CD8-positive, alpha-beta memory T cell (primary cell): ENCODE data around the gene NAALADL2. TPM values are rescaled to one million over a fixed set of nuclear protein-coding genes. Genes with fewer than 3 reads are reported as not detected.

ENCODE experiments used
- CTCF ChIA-PET: fragments of 350-600 bp; sonication (Branson Sonifier 250); formaldehyde crosslinking; loops from one replicate; lab custom pipeline; 2021; ENCODE audit warnings: antibody characterized with exemption; lab: Charles Lee
- POLR2A ChIA-PET: fragments of 350-600 bp; sonication (Branson Sonifier 250); formaldehyde crosslinking; loops from one replicate; lab custom pipeline; 2021; ENCODE audit warnings: antibody characterized with exemption; lab: Charles Lee
- DNase-seq, 5 donors: peaks; one replicate each; pipeline versions ENCODE4 v3.0.0 to v3.0.0-alpha.2; 2020 to 2022; ENCODE audit warnings: mixed read lengths in 1 of 5
- H3K27ac ChIP-seq: one replicate; pipeline ENCODE4 v1.7.0; 2013; ENCODE audit warnings: low read depth, mild to moderate bottlenecking, low read length, moderate library complexity
- H3K27me3 ChIP-seq: 2 replicates; pipeline ENCODE4 v1.7.0; 2013; ENCODE audit warnings: low read length, mild to moderate bottlenecking; ENCODE audit not compliant: insufficient read depth, poor library complexity, severe bottlenecking
- H3K36me3 ChIP-seq: 2 replicates; pipeline ENCODE4 v1.7.0; 2013; ENCODE audit warnings: mild to moderate bottlenecking, low read length, moderate library complexity; ENCODE audit not compliant: insufficient read depth
- H3K4me1 ChIP-seq: 2 replicates; pipeline ENCODE4 v1.7.0; 2013; ENCODE audit warnings: mild to moderate bottlenecking, low read length, moderate library complexity; ENCODE audit not compliant: insufficient read depth
- H3K4me3 ChIP-seq: 2 replicates; pipeline ENCODE4 v1.7.0; 2013; ENCODE audit warnings: mild to moderate bottlenecking, low read length
- H3K9me3 ChIP-seq: 2 replicates; pipeline ENCODE4 v1.7.0; 2013; ENCODE audit warnings: mild to moderate bottlenecking, low read length
- H3K27ac Mint-ChIP-seq, 8 donors: one replicate each; pipeline ENCODE4 v1.8.0; 2020 to 2021; ENCODE audit warnings: mixed read lengths in 8 of 8, mild to moderate bottlenecking in 6 of 8, inconsistent platforms in 3 of 8, moderate library complexity in 3 of 8
- H3K27me3 Mint-ChIP-seq, 2 donors: one replicate each; pipeline ENCODE4 v1.8.0; 2020 to 2021; ENCODE audit warnings: mixed read lengths in 2 of 2, mild to moderate bottlenecking in 1 of 2, moderate library complexity in 1 of 2
- H3K36me3 Mint-ChIP-seq, 3 donors: one replicate each; pipeline ENCODE4 v1.8.0; 2020 to 2021; ENCODE audit warnings: mixed read lengths in 3 of 3, inconsistent platforms in 1 of 3, mild to moderate bottlenecking in 1 of 3
- H3K4me1 Mint-ChIP-seq, 3 donors: one replicate each; pipeline ENCODE4 v1.8.0; 2020 to 2021; ENCODE audit warnings: mixed read lengths in 3 of 3, inconsistent platforms in 1 of 3, mild to moderate bottlenecking in 1 of 3
- H3K4me3 Mint-ChIP-seq, 7 donors: one replicate each; pipeline ENCODE4 v1.8.0; 2020 to 2021; ENCODE audit warnings: mixed read lengths in 7 of 7, mild to moderate bottlenecking in 6 of 7, moderate library complexity in 4 of 7, inconsistent platforms in 2 of 7
- H3K9me3 Mint-ChIP-seq, 5 donors: one replicate each; pipeline ENCODE4 v1.8.0; 2020 to 2022; ENCODE audit warnings: mixed read lengths in 5 of 5, mild to moderate bottlenecking in 3 of 5, moderate library complexity in 2 of 5, inconsistent platforms in 1 of 5
- polyA plus RNA-seq: library from polyadenylated mRNA; unstranded; fragments of 300-500 nt; fragmentation: Illumina TruSeq; gene quantifications from one replicate; pipeline ENCODE4 v1.2.3, GENCODE V29; 2021
- total RNA-seq, 2 experiments: library from RNA; stranded (reverse); gene quantifications; one replicate each; pipeline ENCODE4 v1.2.3, GENCODE V29; 2021

Gene NAALADL2
- total and polyA plus RNA-seq, 3 experiments from 2014 or later = not detected

DNA sequence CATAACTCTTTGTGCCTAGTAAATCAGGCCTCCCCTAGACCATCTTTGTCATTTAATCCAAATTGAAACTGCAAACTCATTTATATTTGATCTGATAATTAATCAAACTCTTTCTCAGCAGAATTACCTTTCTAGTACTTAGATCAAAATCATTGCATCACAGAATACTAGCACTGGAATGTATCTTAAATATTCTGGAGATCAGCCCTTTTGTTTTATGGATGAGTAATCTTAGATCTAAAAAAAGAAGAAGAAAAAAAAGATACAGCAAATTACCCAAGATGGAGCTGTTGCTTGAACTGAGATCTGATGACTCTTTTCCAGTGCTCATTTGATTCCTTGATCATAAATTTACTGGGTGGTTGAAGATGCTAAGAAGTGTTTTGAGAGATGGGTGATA, 47.9 kb downstream of the NAALADL2 start:
- no peak overlapping the region for H3K4me3 ChIP-seq
- no peak overlapping the region for H3K27ac ChIP-seq
- ChIA-PET CTCF (no interaction called here), POLR2A (no interaction called here)
- no peaks in the 10 kb centered on the region for H3K9me3 ChIP-seq
- Mint-ChIP-seq H3K36me3 (no peaks in the 10 kb centered on the region), H3K27ac (no peak overlapping the region), H3K4me3 (no peak overlapping the region), H3K4me1 (no peaks in the 10 kb centered on the region), H3K9me3 (peaks cover 0 to 25% (median 8%) of the 10 kb centered on the region in 5 donors), H3K27me3 (no peaks in the 10 kb centered on the region)
- H3K4me1 ChIP-seq = no peaks in the 10 kb centered on the region
- no peaks in the 10 kb centered on the region for H3K36me3 ChIP-seq
- DNase-seq = no peak
- no peaks in the 10 kb centered on the region for H3K27me3 ChIP-seq

DNA sequence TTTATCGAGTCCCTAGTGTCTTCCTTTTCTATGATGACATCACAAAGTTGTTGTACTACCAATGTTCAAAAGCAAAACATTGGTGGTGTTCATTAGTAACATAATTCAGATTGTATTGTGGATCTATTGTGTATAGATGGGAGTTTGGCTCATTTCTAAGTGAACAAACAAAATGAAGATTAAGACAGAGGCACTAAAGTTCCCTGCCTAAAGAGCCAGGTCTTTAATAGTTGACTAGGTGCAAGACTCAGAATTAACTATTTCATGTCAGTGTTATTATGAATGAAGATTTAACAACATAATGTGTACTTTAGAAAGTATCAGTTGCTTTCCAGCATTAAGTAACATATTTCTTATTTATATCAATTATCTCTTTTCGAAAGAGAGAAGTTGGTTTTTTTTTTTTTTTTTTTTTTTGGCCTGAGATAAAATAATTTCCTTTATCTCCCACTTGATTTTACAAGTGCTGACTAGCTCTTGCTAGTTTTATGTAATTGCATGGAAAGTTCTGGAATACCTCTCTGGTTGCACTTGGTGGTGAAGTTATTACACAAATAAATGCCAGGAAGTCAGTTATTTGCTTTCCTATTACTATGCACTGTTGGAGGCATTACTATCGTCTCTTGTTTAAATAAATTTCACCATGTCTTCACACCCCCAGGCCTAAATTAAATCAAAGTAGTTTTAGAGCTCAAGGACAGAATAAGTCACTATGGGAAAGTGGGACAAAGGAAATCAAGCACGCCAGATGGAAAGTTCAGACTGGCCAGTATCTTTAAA, 48.7 kb downstream of the NAALADL2 start:
- no peaks in the 10 kb centered on the region for H3K4me1 ChIP-seq
- no peaks in the 10 kb centered on the region for H3K9me3 ChIP-seq
- no peaks in the 10 kb centered on the region for H3K36me3 Mint-ChIP-seq
- H3K4me3 ChIP-seq = no peak overlapping the region
- H3K36me3 ChIP-seq = no peaks in the 10 kb centered on the region
- CTCF ChIA-PET = no interaction called here
- H3K27me3 Mint-ChIP-seq = no peaks in the 10 kb centered on the region
- DNase-seq = no peak
- H3K4me1 Mint-ChIP-seq = no peaks in the 10 kb centered on the region
- no peak overlapping the region for H3K4me3 Mint-ChIP-seq
- H3K27ac ChIP-seq = no peak overlapping the region
- H3K27me3 ChIP-seq = no peaks in the 10 kb centered on the region
- POLR2A ChIA-PET = no interaction called here
- H3K27ac Mint-ChIP-seq = no peak overlapping the region
- H3K9me3 Mint-ChIP-seq = peaks cover 0 to 20% (median 8%) of the 10 kb centered on the region in 5 donors

DNA sequence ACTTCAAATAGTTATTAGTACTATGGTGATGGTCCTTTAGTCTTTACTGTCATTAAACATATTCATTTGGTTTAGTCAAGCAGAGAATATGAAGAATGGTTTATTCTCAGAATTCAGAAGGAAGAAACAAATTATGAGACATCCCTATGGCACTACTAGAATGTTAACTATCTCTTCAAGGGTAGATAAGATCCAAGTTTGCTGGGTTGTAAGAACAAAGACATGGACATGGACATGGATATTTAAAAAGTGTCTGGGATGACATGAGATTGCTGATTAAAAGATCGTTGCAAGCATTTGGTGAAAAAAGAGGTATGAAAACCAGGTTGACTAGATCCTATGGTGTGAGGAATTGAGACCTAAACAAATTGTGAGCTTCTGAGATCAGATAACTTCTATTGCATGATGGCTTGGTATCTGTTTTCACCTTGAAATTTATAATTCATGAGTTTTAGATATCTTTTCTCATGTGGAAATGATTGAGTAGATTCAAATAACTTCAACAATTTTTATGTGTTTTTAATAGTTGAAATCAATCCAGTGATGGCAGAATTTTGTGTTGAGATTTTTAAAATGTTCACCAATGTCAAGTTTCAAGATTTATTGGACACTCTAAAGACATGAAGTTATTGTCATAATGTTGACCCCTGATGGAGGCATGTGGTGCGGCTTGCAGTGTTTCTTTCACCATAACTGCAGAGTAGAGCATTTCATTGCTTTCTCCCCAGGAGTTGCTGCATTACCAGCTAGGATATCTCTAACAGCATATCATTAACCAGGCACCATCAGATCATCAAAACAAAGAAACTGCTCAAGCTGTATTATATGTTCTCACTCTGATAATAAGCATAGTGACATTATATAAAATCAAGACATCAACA, 72.6 kb downstream of the NAALADL2 start:
- no peaks in the 10 kb centered on the region for H3K27me3 Mint-ChIP-seq
- H3K36me3 Mint-ChIP-seq = no peaks in the 10 kb centered on the region
- peaks cover 0 to 25% (median 3%) of the 10 kb centered on the region in 5 donors for H3K9me3 Mint-ChIP-seq
- Histone ChIP-seq H3K27ac (no peak overlapping the region), H3K4me3 (no peak overlapping the region), H3K4me1 (no peaks in the 10 kb centered on the region), H3K27me3 (no peaks in the 10 kb centered on the region), H3K36me3 (no peaks in the 10 kb centered on the region), H3K9me3 (no peaks in the 10 kb centered on the region)
- no peak for DNase-seq
- H3K4me3 Mint-ChIP-seq = no peak overlapping the region
- no peak overlapping the region for H3K27ac Mint-ChIP-seq
- no peaks in the 10 kb centered on the region for H3K4me1 Mint-ChIP-seq
- POLR2A ChIA-PET = no interaction called here
- CTCF ChIA-PET = no interaction called here

DNA sequence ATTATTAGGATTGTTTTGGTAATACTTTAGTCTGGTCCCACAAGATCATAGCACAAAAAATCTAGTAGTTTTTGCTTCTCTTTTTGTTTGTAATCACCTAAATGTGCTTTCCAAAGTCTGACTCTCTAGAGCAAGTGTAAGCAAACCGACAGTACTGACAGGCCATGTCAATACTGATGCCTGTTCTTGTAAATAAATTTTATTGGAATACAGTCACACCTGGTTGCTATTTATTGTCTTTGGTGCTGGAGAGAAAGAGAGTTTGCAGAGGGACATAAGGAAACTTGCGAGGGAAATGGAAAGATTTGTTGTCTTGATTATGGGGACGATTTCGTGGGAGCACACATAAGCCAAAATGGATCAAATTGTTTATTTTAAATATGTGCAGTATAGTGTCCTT, 77.5 kb downstream of the NAALADL2 start:
- H3K4me3 Mint-ChIP-seq = no peak overlapping the region
- no peaks in the 10 kb centered on the region for H3K36me3 Mint-ChIP-seq
- no peak for DNase-seq
- H3K4me1 Mint-ChIP-seq = no peaks in the 10 kb centered on the region
- Histone ChIP-seq H3K4me1 (no peaks in the 10 kb centered on the region), H3K4me3 (no peak overlapping the region), H3K27ac (no peak overlapping the region), H3K9me3 (no peaks in the 10 kb centered on the region), H3K27me3 (no peaks in the 10 kb centered on the region), H3K36me3 (no peaks in the 10 kb centered on the region)
- H3K27ac Mint-ChIP-seq = no peak overlapping the region
- H3K27me3 Mint-ChIP-seq = no peaks in the 10 kb centered on the region
- H3K9me3 Mint-ChIP-seq = peaks cover 0 to 29% (median 2%) of the 10 kb centered on the region in 5 donors
- POLR2A ChIA-PET = no interaction called here
- CTCF ChIA-PET = no interaction called here

DNA sequence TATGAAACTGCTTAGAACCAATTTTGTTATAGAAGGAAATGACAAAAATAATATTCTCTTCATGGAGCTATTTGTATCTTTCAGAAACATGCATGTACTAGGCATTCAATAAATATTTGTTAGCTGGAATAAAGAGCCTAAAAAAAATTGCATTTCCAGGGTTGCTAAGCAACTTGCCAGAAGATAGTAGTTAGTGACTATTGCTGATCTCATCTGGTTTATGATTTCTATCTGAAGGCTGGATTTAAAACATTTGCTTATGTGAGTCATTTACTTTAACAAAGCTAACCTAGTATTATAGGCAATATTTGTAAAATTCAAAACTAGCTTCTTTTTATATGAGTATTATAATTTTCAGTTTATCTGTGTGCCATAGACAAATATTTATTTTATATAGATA, 78.3 kb downstream of the NAALADL2 start:
- Histone ChIP-seq H3K36me3 (no peaks in the 10 kb centered on the region), H3K27me3 (no peaks in the 10 kb centered on the region), H3K27ac (no peak overlapping the region), H3K4me1 (no peaks in the 10 kb centered on the region), H3K9me3 (no peaks in the 10 kb centered on the region), H3K4me3 (no peak overlapping the region)
- Mint-ChIP-seq H3K27ac (no peak overlapping the region), H3K9me3 (peaks cover 0 to 34% (median 3%) of the 10 kb centered on the region in 5 donors), H3K4me1 (no peaks in the 10 kb centered on the region), H3K36me3 (no peaks in the 10 kb centered on the region), H3K4me3 (no peak overlapping the region), H3K27me3 (no peaks in the 10 kb centered on the region)
- DNase-seq = no peak
- POLR2A ChIA-PET = no interaction called here
- CTCF ChIA-PET = no interaction called here

DNA sequence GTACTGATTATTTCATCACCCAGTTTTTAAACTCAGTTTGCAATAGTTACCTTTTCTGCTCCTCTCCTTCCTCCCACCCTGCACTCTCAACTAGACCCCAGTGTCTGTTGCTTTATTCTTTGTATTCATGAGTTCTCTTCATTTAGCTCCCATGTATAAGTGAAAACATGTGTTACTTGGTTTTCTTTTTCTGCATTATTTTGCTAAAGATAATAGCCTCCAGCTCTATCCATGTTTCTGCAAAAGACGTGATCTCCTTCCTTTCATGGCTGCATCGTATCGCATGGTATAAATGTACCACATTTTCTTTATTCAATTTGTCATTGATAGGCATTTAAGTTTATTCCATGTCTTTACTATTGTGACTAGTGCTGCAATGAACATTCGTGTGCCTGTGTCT, 79.0 kb downstream of the NAALADL2 start:
- ChIA-PET POLR2A (no interaction called here), CTCF (no interaction called here)
- Histone ChIP-seq H3K9me3 (no peaks in the 10 kb centered on the region), H3K27ac (no peak overlapping the region), H3K4me1 (no peaks in the 10 kb centered on the region), H3K36me3 (no peaks in the 10 kb centered on the region), H3K27me3 (no peaks in the 10 kb centered on the region), H3K4me3 (no peak overlapping the region)
- H3K27me3 Mint-ChIP-seq = no peaks in the 10 kb centered on the region
- no peak for DNase-seq
- no peaks in the 10 kb centered on the region for H3K4me1 Mint-ChIP-seq
- no peak overlapping the region for H3K4me3 Mint-ChIP-seq
- no peaks in the 10 kb centered on the region for H3K36me3 Mint-ChIP-seq
- H3K9me3 Mint-ChIP-seq = peaks cover 0 to 40% (median 6%) of the 10 kb centered on the region in 5 donors
- no peak overlapping the region for H3K27ac Mint-ChIP-seq

DNA sequence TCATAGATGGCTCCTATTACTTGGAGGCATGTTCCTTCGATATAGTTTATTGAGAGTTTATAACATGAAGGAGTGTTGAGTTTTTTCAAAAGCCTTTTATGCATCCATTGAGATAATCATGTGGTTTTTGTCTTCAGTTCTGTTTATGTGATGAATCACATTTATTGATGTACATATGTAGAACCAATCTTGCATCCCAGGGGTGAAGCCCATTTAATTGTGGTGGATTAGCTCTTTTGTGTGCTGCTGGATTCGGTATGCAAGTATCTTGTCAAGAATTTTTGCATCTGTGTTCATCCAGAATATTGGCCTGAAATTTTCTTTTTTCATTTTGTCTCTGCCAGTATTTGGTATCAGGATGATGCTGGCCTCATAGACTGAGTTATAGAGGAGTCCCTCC, 81.0 kb downstream of the NAALADL2 start:
- no peaks in the 10 kb centered on the region for H3K4me1 Mint-ChIP-seq
- no peaks in the 10 kb centered on the region for H3K27me3 Mint-ChIP-seq
- DNase-seq = no peak
- H3K27ac Mint-ChIP-seq = no peak overlapping the region
- Histone ChIP-seq H3K27ac (no peak overlapping the region), H3K36me3 (no peaks in the 10 kb centered on the region), H3K4me1 (no peaks in the 10 kb centered on the region), H3K27me3 (no peaks in the 10 kb centered on the region), H3K4me3 (no peak overlapping the region), H3K9me3 (no peaks in the 10 kb centered on the region)
- CTCF ChIA-PET = no interaction called here
- no peaks in the 10 kb centered on the region for H3K36me3 Mint-ChIP-seq
- peaks cover 0 to 39% (median 8%) of the 10 kb centered on the region in 5 donors for H3K9me3 Mint-ChIP-seq
- POLR2A ChIA-PET = no interaction called here
- no peak overlapping the region for H3K4me3 Mint-ChIP-seq

DNA sequence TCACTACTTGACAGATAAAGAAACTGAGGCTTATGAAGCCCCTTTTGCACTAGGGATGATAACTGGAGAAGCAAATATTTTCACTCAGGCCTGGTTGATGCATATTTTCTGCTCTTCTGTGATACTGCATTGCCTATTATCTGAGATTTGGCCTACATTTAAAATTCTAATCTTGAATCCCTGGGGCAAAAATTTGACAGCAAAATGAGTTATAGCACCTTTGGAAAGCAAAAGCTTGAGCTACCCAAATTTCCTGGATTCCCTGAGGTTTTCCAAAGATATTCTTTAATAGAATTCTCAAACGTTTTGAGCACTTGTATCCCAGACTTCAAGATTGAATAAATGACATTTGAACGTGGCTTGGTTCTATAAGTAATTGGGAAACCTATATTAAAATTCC, 86.1 kb downstream of the NAALADL2 start:
- no peak overlapping the region for H3K27ac ChIP-seq
- H3K9me3 ChIP-seq = no peaks in the 10 kb centered on the region
- H3K9me3 Mint-ChIP-seq = peaks cover 6 to 24% (median 7%) of the 10 kb centered on the region in 5 donors
- CTCF ChIA-PET = no interaction called here
- no peaks in the 10 kb centered on the region for H3K4me1 Mint-ChIP-seq
- POLR2A ChIA-PET = no interaction called here
- H3K27me3 Mint-ChIP-seq = no peaks in the 10 kb centered on the region
- no peaks in the 10 kb centered on the region for H3K27me3 ChIP-seq
- H3K4me3 Mint-ChIP-seq = no peak overlapping the region
- DNase-seq = no peak
- no peak overlapping the region for H3K27ac Mint-ChIP-seq
- H3K36me3 ChIP-seq = no peaks in the 10 kb centered on the region
- no peaks in the 10 kb centered on the region for H3K36me3 Mint-ChIP-seq
- no peak overlapping the region for H3K4me3 ChIP-seq
- no peaks in the 10 kb centered on the region for H3K4me1 ChIP-seq
